Stomach (tissue), 9 donors: ENCODE data around the gene PFN2. TPM values are rescaled to one million over a fixed set of nuclear protein-coding genes. Genes with fewer than 3 reads are reported as not detected.

Experiments used
- DNase-seq, 2 donors: peaks; one replicate each; pipeline versions ENCODE4 v3.0.0 to v3.0.0-alpha.2; 2013 to 2019
- H3K27ac ChIP-seq, 5 donors: fragments of 200-600 bp in 4 of 5; sonication (generic) in 4 of 5; one replicate each; pipeline ENCODE4 v1.5.1; 2013 to 2019; ENCODE audit warnings: mild to moderate bottlenecking in 1 of 5, moderate library complexity in 1 of 5
- H3K27me3 ChIP-seq, 3 donors: fragments of 200-600 bp; sonication (generic); one replicate each; pipeline ENCODE4 v1.5.1; 2017 to 2019; ENCODE audit warnings: mixed run types in 1 of 3
- H3K36me3 ChIP-seq, 4 donors: fragments of 200-600 bp; sonication (generic); 1 replicate in 3 of 4; 2 replicates in 1 of 4; pipeline ENCODE4 v1.5.1; 2016 to 2019
- H3K4me1 ChIP-seq, 4 donors: fragments of 200-600 bp; sonication (generic); one replicate each; pipeline ENCODE4 v1.5.1; 2016 to 2019
- H3K4me3 ChIP-seq, 4 donors: fragments of 200-600 bp; sonication (generic) in 3 of 4; one replicate each; pipeline ENCODE4 v1.5.1; 2016 to 2019; ENCODE audit warnings: mild to moderate bottlenecking in 1 of 4
- H3K9me3 ChIP-seq, 4 donors: fragments of 200-600 bp; sonication (generic); one replicate each; pipeline ENCODE4 v1.5.1; 2016 to 2019
- EP300 ChIP-seq: sonication (generic); formaldehyde crosslinking; IDR thresholded peaks from one replicate; pipeline ENCODE4 v1.6.1; 2017; ENCODE audit warnings: antibody characterized with exemption
- POLR2A ChIP-seq, 4 donors: fragments of 450-650 bp; IDR thresholded peaks; one replicate each; pipeline ENCODE4 v1.6.1; 2016; ENCODE audit warnings: antibody characterized with exemption in 4 of 4, control low read depth in 2 of 4, mild to moderate bottlenecking in 1 of 4, moderate library complexity in 1 of 4
- POLR2AphosphoS5 ChIP-seq, 3 donors: sonication (generic); formaldehyde crosslinking; IDR thresholded peaks; one replicate each; pipeline ENCODE4 v1.6.1; 2016; ENCODE audit warnings: antibody characterized with exemption in 3 of 3
- WGBS, 5 donors: extraction: QIAGEN DNeasy Blood & Tissue Kit in 3 of 5; methylation state at CpG; one replicate each; pipeline versions ENCODE4 v1.1.5 to v1.1.7; 2013 to 2018; 5-methylcytosine and 5-hydroxymethylcytosine counted together
- intact Hi-C: fragments of 100-400 bp; cut with DNase I; formaldehyde crosslinking; loops from one replicate; pipeline ENCODE4 v1.15.1; 2023; ENCODE audit warnings: low total_unique reads
- polyA plus RNA-seq, 3 donors: library from polyadenylated mRNA; stranded (reverse); fragments of 200-250 nt; gene quantifications; one replicate each; pipeline ENCODE4 v1.2.3, GENCODE V29; 2013
- total RNA-seq, 5 donors: library from RNA; depleted of rRNA; stranded (reverse); fragments of >200 nt; gene quantifications; one replicate each; pipeline versions ENCODE4 v1.1.0 to v1.2.3, GENCODE V29; 2014 to 2016
- TF ChIP-seq, protein P1 (sequence below), 7 experiments: fragments of 450-650 bp in 4 of 7; fragments of 200-600 bp in 3 of 7; sonication (generic) in 3 of 7; IDR thresholded peaks; one replicate each; pipeline ENCODE4 v1.5.1; 2016 to 2019; ENCODE audit warnings: antibody characterized with exemption in 7 of 7, control low read depth in 2 of 7, mild to moderate bottlenecking in 1 of 7
- donor health status: healthy with polysubstance abuse.
- donor health status: Bipolar disorder and iron deficiency.
- donor health status: healthy.

PFN2 gene
- total and polyA plus RNA-seq, 8 donors, result 1.2 to 130 (median 38.4) TPM

DNA sequence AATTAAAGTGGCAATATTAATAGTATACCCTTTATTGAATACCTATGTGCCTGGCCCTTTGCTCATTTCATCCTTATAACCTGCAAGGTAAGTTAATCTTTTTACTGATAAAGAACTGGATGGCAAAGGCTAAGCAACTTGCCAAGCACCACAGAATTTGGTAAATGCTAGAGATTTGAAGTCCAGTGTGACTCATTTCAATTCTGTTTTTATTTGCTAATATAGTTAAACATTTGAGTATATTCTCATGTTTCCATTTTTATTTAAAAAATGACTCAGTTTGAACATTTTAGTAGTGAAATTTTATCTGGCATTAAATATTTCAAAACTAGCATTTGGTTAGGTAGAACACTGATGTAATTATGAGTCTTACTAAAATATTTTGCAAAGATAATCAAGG lies 11.3 kb downstream of the PFN2 start:
- intact Hi-C loops, result no loop called here

DNA sequence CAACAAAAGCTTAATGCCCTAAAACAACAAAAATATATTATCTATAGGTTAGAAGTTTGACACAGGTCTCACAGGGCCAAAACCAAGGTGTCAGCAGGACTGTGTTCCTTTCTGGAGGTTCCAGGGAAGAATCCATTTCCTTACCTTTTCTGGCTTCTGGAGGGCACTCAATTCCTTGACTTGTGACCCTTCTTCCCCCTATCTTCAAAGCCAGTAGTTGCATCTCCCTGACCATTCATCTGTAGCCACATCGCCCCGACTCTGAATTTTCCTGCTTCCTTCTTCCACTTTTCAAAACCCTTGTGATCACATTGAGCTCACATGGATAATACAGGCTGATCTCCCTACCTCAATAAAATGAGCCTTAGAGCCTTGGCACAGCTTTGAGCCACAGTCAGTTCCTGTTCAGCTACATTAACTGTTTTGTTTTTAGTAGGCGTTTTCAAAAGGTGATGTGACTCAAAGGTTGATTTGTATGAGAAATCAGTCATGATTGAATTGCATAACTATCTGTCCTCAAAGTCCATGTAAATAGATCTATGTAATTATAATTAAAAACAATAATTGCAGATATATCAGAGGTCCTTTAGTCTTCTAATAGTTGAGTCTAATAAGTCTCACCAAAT lies 12.4 kb downstream of the PFN2 start:
- no peaks in the 10 kb centered on the region for H3K27me3 ChIP-seq
- peaks cover 0 to 11% (median 4%) of the 10 kb centered on the region in 4 donors for H3K4me1 ChIP-seq
- H3K4me3 ChIP-seq, result no peak overlapping the region
- peaks cover 0 to 15% (median 7%) of the 10 kb centered on the region in 4 donors for H3K36me3 ChIP-seq
- intact Hi-C loops, result no loop called here
- H3K9me3 ChIP-seq, result no peaks in the 10 kb centered on the region
- TF ChIP-seq POLR2AphosphoS5 (IDR thresholded peaks at IDR 0.05), result no peak
- TF ChIP-seq, protein P1, sequence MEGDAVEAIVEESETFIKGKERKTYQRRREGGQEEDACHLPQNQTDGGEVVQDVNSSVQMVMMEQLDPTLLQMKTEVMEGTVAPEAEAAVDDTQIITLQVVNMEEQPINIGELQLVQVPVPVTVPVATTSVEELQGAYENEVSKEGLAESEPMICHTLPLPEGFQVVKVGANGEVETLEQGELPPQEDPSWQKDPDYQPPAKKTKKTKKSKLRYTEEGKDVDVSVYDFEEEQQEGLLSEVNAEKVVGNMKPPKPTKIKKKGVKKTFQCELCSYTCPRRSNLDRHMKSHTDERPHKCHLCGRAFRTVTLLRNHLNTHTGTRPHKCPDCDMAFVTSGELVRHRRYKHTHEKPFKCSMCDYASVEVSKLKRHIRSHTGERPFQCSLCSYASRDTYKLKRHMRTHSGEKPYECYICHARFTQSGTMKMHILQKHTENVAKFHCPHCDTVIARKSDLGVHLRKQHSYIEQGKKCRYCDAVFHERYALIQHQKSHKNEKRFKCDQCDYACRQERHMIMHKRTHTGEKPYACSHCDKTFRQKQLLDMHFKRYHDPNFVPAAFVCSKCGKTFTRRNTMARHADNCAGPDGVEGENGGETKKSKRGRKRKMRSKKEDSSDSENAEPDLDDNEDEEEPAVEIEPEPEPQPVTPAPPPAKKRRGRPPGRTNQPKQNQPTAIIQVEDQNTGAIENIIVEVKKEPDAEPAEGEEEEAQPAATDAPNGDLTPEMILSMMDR (IDR thresholded peaks at IDR 0.05), result no peak
- no peak for TF ChIP-seq POLR2A (IDR thresholded peaks at IDR 0.05)
- no peak for TF ChIP-seq EP300
- 72 to 88% (median 85%) methylated on average over 3 of the region's 3 CpGs for WGBS, 5 donors
- H3K27ac ChIP-seq, result no peak overlapping the region
- DNase-seq, result no peak

More for the DNA sequence above, 11.3 kb downstream of the PFN2 start:
- Histone ChIP-seq H3K27me3 (no peaks in the 10 kb centered on the region), H3K27ac (no peak overlapping the region), H3K36me3 (peaks cover 0 to 15% (median 7%) of the 10 kb centered on the region in 4 donors), H3K4me1 (peaks cover 0 to 14% (median 6%) of the 10 kb centered on the region in 4 donors), H3K4me3 (no peak overlapping the region), H3K9me3 (no peaks in the 10 kb centered on the region)
- no peak for DNase-seq
- TF ChIP-seq POLR2AphosphoS5 (IDR thresholded peaks at IDR 0.05) (no peak), POLR2A (IDR thresholded peaks at IDR 0.05) (no peak), EP300 (no peak)
- TF ChIP-seq, protein P1 (IDR thresholded peaks at IDR 0.05), result no peak

DNA sequence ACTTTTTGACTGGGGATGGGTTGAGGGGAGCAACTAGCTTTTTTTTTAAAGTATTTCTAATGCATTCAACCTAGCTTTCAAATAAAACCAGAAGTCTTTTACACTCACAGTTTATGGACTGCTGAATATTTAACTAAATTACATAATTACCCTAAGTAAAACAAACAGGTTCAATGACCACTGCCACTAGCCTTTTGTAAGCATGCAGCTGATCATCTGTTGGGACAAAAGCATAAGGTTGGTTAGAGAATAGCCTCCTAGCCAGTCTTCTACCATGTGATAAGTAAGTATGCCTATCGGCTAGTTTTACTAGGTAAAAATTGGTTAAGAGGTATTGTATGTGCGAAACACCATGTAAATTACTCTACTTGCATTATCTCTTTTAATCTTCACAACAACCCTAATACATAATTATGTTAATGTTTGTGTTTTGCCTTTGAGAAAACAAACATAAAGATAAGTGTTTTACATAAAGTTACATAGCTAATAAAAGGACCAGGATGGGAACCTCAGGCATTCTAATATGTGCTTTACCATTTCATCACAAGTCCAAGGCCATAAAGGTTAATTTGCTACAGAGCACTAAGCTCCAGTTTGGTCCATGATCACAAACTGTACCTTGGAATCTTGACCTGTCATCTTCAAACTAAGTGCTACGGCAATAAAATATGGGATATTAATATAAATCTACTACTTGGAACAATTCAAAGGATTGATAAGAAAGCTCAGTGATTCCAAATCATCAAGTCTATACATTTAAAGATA lies 13.2 kb downstream of the PFN2 start:
- TF ChIP-seq POLR2A (IDR thresholded peaks at IDR 0.05) (no peak), EP300 (no peak), POLR2AphosphoS5 (IDR thresholded peaks at IDR 0.05) (no peak)
- TF ChIP-seq, protein P1 (IDR thresholded peaks at IDR 0.05), result no peak
- Histone ChIP-seq H3K9me3 (no peaks in the 10 kb centered on the region), H3K4me3 (no peak overlapping the region), H3K4me1 (peaks cover 0 to 11% (median 4%) of the 10 kb centered on the region in 4 donors), H3K27me3 (no peaks in the 10 kb centered on the region), H3K36me3 (peaks cover 0 to 15% (median 6%) of the 10 kb centered on the region in 4 donors), H3K27ac (no peak overlapping the region)
- DNase-seq, result no peak
- WGBS, 5 donors, result 94 to 98% (median 95%) methylated on average over 3 of the region's 3 CpGs
- intact Hi-C loops, result no loop called here

DNA sequence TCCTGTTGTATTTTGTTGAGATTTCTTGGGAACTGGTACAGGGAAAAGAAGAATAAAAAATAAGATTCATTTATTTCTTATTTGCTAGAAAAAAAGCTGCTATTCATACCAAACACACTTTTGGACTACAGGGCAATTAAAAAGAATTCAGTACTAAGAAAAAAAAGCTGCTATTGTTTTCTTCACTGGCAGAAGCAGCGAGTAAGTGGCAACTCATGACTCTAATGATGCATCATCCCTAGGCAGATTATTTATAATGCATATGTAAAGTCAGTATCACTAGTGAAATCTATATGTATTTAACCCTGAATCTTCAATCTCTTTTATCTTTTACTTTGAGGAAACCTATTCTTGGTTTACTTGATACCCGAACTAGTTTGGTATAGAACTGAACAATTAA lies 15.2 kb downstream of the PFN2 start:
- DNase-seq, result no peak
- Histone ChIP-seq H3K27ac (no peak overlapping the region), H3K9me3 (no peaks in the 10 kb centered on the region), H3K4me1 (peaks cover 0 to 21% (median 6%) of the 10 kb centered on the region in 4 donors), H3K4me3 (no peak overlapping the region), H3K36me3 (peaks cover 0 to 22% (median 3%) of the 10 kb centered on the region in 4 donors), H3K27me3 (no peaks in the 10 kb centered on the region)
- TF ChIP-seq POLR2A (IDR thresholded peaks at IDR 0.05) (no peak), POLR2AphosphoS5 (IDR thresholded peaks at IDR 0.05) (no peak), EP300 (no peak)
- TF ChIP-seq, protein P1 (IDR thresholded peaks at IDR 0.05), result no peak
- WGBS, 5 donors, result 83 to 93% (median 88%) methylated on average over 2 of the region's 2 CpGs
- intact Hi-C loops, result no loop called here
